ENCODE measurements around the gene LNP1.
A peak's percentile ranks its signal among the peaks of the same experiment; 100 is the strongest.
"Not testable (repeated sequence)": the region's sequence is repeated elsewhere in the genome, so short reads cannot be mapped to it uniquely, and the experiment has no call there.

Gene LNP1

GRCh38 chr3:100400780-100401673, at the start of gene LNP1, which contains the start of gene TOMM70:
TSS of gene LNP1 (plus strand) at chr3:100401539. CDS start at chr3:100429730, 28,191 bp downstream.
TSS of gene TOMM70 (minus strand) at chr3:100401089. CDS start at chr3:100400949, 140 bp downstream.
- Histone ChIP-seq H3K27ac (ENCODE audit: low read depth, low read length) (peak within 1 kb of the TSS; percentile 98), H3K4me1 (ENCODE audit: control insufficient read depth in 5 of 5, insufficient read depth in 5 of 5, low read length in 5 of 5) (peaks cover 0 to 55% (median 40%) of the 10 kb centered on the region in 5 donors), H3K4me3 (ENCODE audit: low read depth in 1 of 5, low read length in 5 of 5) (peak within 1 kb of the TSS; percentile 91 to 99 (median 96)), H3K36me3 (ENCODE audit: control insufficient read depth in 5 of 5, insufficient read depth in 5 of 5, low read length in 5 of 5) (no peaks in the 10 kb centered on the region), H3K9me3 (ENCODE audit: control insufficient read depth in 5 of 5, low read length in 5 of 5) (no peaks in the 10 kb centered on the region), H3K9ac (ENCODE audit: low read length in 5 of 5) (peak within 1 kb of the TSS; percentile 57 to 99 (median 93)), H3K27me3 (ENCODE audit: control insufficient read depth in 5 of 5, insufficient read depth in 4 of 5, low read length in 5 of 5) (no peaks in the 10 kb centered on the region)

GRCh38 chr3:100351770-100352169, 49.6 kb upstream of the LNP1 start:
- H3K27ac ChIP-seq (ENCODE audit: low read depth, low read length); H3K9ac ChIP-seq (ENCODE audit: low read length in 5 of 5); H3K4me3 ChIP-seq (ENCODE audit: low read depth in 1 of 5, low read length in 5 of 5); H3K27me3 ChIP-seq (ENCODE audit: control insufficient read depth in 5 of 5, insufficient read depth in 4 of 5, low read length in 5 of 5); H3K4me1 ChIP-seq (ENCODE audit: control insufficient read depth in 5 of 5, insufficient read depth in 5 of 5, low read length in 5 of 5); H3K9me3 ChIP-seq (ENCODE audit: control insufficient read depth in 5 of 5, low read length in 5 of 5): not testable (repeated sequence)
- H3K36me3 ChIP-seq (ENCODE audit: control insufficient read depth in 5 of 5, insufficient read depth in 5 of 5, low read length in 5 of 5) = peaks cover 42 to 81% (median 66%) of the 10 kb centered on the region in 5 donors

GRCh38 chr3:100352296-100353231, 48.8 kb upstream of the LNP1 start:
- no peaks in the 10 kb centered on the region for H3K4me1 ChIP-seq (ENCODE audit: control insufficient read depth in 5 of 5, insufficient read depth in 5 of 5, low read length in 5 of 5)
- no peak overlapping the region for H3K9ac ChIP-seq (ENCODE audit: low read length in 5 of 5)
- peaks cover 43 to 77% (median 60%) of the 10 kb centered on the region in 5 donors for H3K36me3 ChIP-seq (ENCODE audit: control insufficient read depth in 5 of 5, insufficient read depth in 5 of 5, low read length in 5 of 5)
- H3K27me3 ChIP-seq (ENCODE audit: control insufficient read depth in 5 of 5, insufficient read depth in 4 of 5, low read length in 5 of 5) = no peaks in the 10 kb centered on the region
- H3K9me3 ChIP-seq (ENCODE audit: control insufficient read depth in 5 of 5, low read length in 5 of 5) = no peaks in the 10 kb centered on the region
- no peak overlapping the region for H3K27ac ChIP-seq (ENCODE audit: low read depth, low read length)
- no peak overlapping the region for H3K4me3 ChIP-seq (ENCODE audit: low read depth in 1 of 5, low read length in 5 of 5)

GRCh38 chr3:100354850-100355249, 46.5 kb upstream of the LNP1 start:
- no peaks in the 10 kb centered on the region for H3K9me3 ChIP-seq (ENCODE audit: control insufficient read depth in 5 of 5, low read length in 5 of 5)
- no peak overlapping the region for H3K9ac ChIP-seq (ENCODE audit: low read length in 5 of 5)
- no peaks in the 10 kb centered on the region for H3K27me3 ChIP-seq (ENCODE audit: control insufficient read depth in 5 of 5, insufficient read depth in 4 of 5, low read length in 5 of 5)
- H3K27ac ChIP-seq (ENCODE audit: low read depth, low read length) = no peak overlapping the region
- peaks cover 39 to 60% (median 47%) of the 10 kb centered on the region in 5 donors for H3K36me3 ChIP-seq (ENCODE audit: control insufficient read depth in 5 of 5, insufficient read depth in 5 of 5, low read length in 5 of 5)
- H3K4me3 ChIP-seq (ENCODE audit: low read depth in 1 of 5, low read length in 5 of 5) = no peak overlapping the region
- no peaks in the 10 kb centered on the region for H3K4me1 ChIP-seq (ENCODE audit: control insufficient read depth in 5 of 5, insufficient read depth in 5 of 5, low read length in 5 of 5)

- H3K4me1 ChIP-seq (ENCODE audit: control insufficient read depth in 5 of 5, insufficient read depth in 5 of 5, low read length in 5 of 5) = no peaks in the 10 kb centered on the region
- H3K27me3 ChIP-seq (ENCODE audit: control insufficient read depth in 5 of 5, insufficient read depth in 4 of 5, low read length in 5 of 5) = no peaks in the 10 kb centered on the region
- no peak overlapping the region for H3K27ac ChIP-seq (ENCODE audit: low read depth, low read length)
- no peak overlapping the region for H3K4me3 ChIP-seq (ENCODE audit: low read depth in 1 of 5, low read length in 5 of 5)
- peaks cover 30 to 59% (median 34%) of the 10 kb centered on the region in 5 donors for H3K36me3 ChIP-seq (ENCODE audit: control insufficient read depth in 5 of 5, insufficient read depth in 5 of 5, low read length in 5 of 5)
- H3K9ac ChIP-seq (ENCODE audit: low read length in 5 of 5) = no peak overlapping the region
- peaks cover 0 to 6% (median 4%) of the 10 kb centered on the region in 5 donors for H3K9me3 ChIP-seq (ENCODE audit: control insufficient read depth in 5 of 5, low read length in 5 of 5)
Observed at GRCh38 chr3:100358413-100358812, 42.9 kb upstream of the LNP1 start.

- Histone ChIP-seq H3K4me3 (ENCODE audit: low read depth in 1 of 5, low read length in 5 of 5) (no peak overlapping the region), H3K9ac (ENCODE audit: low read length in 5 of 5) (no peak overlapping the region), H3K36me3 (ENCODE audit: control insufficient read depth in 5 of 5, insufficient read depth in 5 of 5, low read length in 5 of 5) (peaks cover 29 to 56% (median 35%) of the 10 kb centered on the region in 5 donors), H3K27ac (ENCODE audit: low read depth, low read length) (no peak overlapping the region), H3K27me3 (ENCODE audit: control insufficient read depth in 5 of 5, insufficient read depth in 4 of 5, low read length in 5 of 5) (no peaks in the 10 kb centered on the region), H3K9me3 (ENCODE audit: control insufficient read depth in 5 of 5, low read length in 5 of 5) (peaks cover 0 to 6% (median 4%) of the 10 kb centered on the region in 5 donors), H3K4me1 (ENCODE audit: control insufficient read depth in 5 of 5, insufficient read depth in 5 of 5, low read length in 5 of 5) (no peaks in the 10 kb centered on the region)
Observed at GRCh38 chr3:100359035-100359434, 42.3 kb upstream of the LNP1 start.

GRCh38 chr3:100360757-100361496, 40.4 kb upstream of the LNP1 start:
- no peaks in the 10 kb centered on the region for H3K4me1 ChIP-seq (ENCODE audit: control insufficient read depth in 5 of 5, insufficient read depth in 5 of 5, low read length in 5 of 5)
- no peaks in the 10 kb centered on the region for H3K27me3 ChIP-seq (ENCODE audit: control insufficient read depth in 5 of 5, insufficient read depth in 4 of 5, low read length in 5 of 5)
- no peak overlapping the region for H3K9ac ChIP-seq (ENCODE audit: low read length in 5 of 5)
- H3K4me3 ChIP-seq (ENCODE audit: low read depth in 1 of 5, low read length in 5 of 5) = no peak overlapping the region
- H3K36me3 ChIP-seq (ENCODE audit: control insufficient read depth in 5 of 5, insufficient read depth in 5 of 5, low read length in 5 of 5) = peaks cover 28 to 56% (median 36%) of the 10 kb centered on the region in 5 donors
- H3K9me3 ChIP-seq (ENCODE audit: control insufficient read depth in 5 of 5, low read length in 5 of 5) = peaks cover 0 to 6% (median 4%) of the 10 kb centered on the region in 5 donors
- H3K27ac ChIP-seq (ENCODE audit: low read depth, low read length) = no peak overlapping the region

GRCh38 chr3:100361897-100362296, 39.4 kb upstream of the LNP1 start:
- Histone ChIP-seq H3K4me3 (ENCODE audit: low read depth in 1 of 5, low read length in 5 of 5) (no peak overlapping the region), H3K27me3 (ENCODE audit: control insufficient read depth in 5 of 5, insufficient read depth in 4 of 5, low read length in 5 of 5) (no peaks in the 10 kb centered on the region), H3K9ac (ENCODE audit: low read length in 5 of 5) (no peak overlapping the region), H3K27ac (ENCODE audit: low read depth, low read length) (no peak overlapping the region), H3K9me3 (ENCODE audit: control insufficient read depth in 5 of 5, low read length in 5 of 5) (peaks cover 0 to 6% (median 4%) of the 10 kb centered on the region in 5 donors), H3K36me3 (ENCODE audit: control insufficient read depth in 5 of 5, insufficient read depth in 5 of 5, low read length in 5 of 5) (peaks cover 32 to 61% (median 38%) of the 10 kb centered on the region in 5 donors), H3K4me1 (ENCODE audit: control insufficient read depth in 5 of 5, insufficient read depth in 5 of 5, low read length in 5 of 5) (no peaks in the 10 kb centered on the region)

- no peak overlapping the region for H3K4me3 ChIP-seq (ENCODE audit: low read depth in 1 of 5, low read length in 5 of 5)
- peaks cover 36 to 74% (median 44%) of the 10 kb centered on the region in 5 donors for H3K36me3 ChIP-seq (ENCODE audit: control insufficient read depth in 5 of 5, insufficient read depth in 5 of 5, low read length in 5 of 5)
- H3K9me3 ChIP-seq (ENCODE audit: control insufficient read depth in 5 of 5, low read length in 5 of 5) = peaks cover 0 to 6% (median 4%) of the 10 kb centered on the region in 5 donors
- no peak overlapping the region for H3K9ac ChIP-seq (ENCODE audit: low read length in 5 of 5)
- H3K27ac ChIP-seq (ENCODE audit: low read depth, low read length) = no peak overlapping the region
- peaks cover 0 to 3% (median 0%) of the 10 kb centered on the region in 5 donors for H3K4me1 ChIP-seq (ENCODE audit: control insufficient read depth in 5 of 5, insufficient read depth in 5 of 5, low read length in 5 of 5)
- H3K27me3 ChIP-seq (ENCODE audit: control insufficient read depth in 5 of 5, insufficient read depth in 4 of 5, low read length in 5 of 5) = no peaks in the 10 kb centered on the region
Observed at GRCh38 chr3:100364421-100364820, 36.9 kb upstream of the LNP1 start.

All from subcutaneous abdominal adipose tissue (tissue), 5 donors.